ENCODE data around the gene GNAS-AS1. TPM values are rescaled to one million over a fixed set of nuclear protein-coding genes. Genes with fewer than 3 reads are reported as not detected.

Gene GNAS-AS1
- total and polyA plus RNA-seq, 3 experiments from 2014 or later: 0.55 to 0.68 TPM; not detected in 1

DNA sequence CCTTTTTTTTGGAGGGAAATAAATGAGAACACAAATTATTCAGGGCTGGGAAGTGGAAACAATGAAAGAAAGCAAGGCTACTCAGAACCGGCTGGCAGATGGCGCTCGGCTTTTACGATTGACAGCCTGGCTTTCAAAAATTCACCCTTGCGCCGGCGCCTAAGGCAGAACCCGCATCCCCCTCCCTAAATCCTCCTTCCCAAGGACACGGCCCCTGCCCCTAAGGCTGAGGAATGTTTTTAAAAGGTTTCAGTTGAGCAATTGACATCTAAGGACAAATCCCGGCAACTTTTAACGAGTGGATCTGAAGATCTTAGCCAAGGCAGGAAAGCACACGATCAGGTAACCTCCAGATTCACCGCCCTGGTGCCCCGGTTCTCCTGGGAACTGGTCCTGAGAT, 18.1 kb upstream of the GNAS-AS1 start:
- H3K4me1 ChIP-seq (ENCODE audit: insufficient read depth, low read length): no peaks in the 10 kb centered on the region
- ChIA-PET POLR2A (no interaction called here), CTCF (no interaction called here)
- no peak for DNase-seq
- H3K9me3 Mint-ChIP-seq: no peaks in the 10 kb centered on the region
- peaks cover 1 to 9% (median 3%) of the 10 kb centered on the region in 3 donors for H3K4me1 Mint-ChIP-seq
- H3K27me3 ChIP-seq (ENCODE audit: insufficient read depth, low read length, poor library complexity, severe bottlenecking): no peaks in the 10 kb centered on the region
- no peaks in the 10 kb centered on the region for H3K36me3 Mint-ChIP-seq
- H3K27me3 Mint-ChIP-seq: peaks cover 0 to 7% of the 10 kb centered on the region in 2 donors
- no peak overlapping the region for H3K27ac ChIP-seq (ENCODE audit: low read depth, low read length)
- H3K4me3 Mint-ChIP-seq: no peak overlapping the region
- no peak overlapping the region for H3K4me3 ChIP-seq (ENCODE audit: low read length)
- H3K9me3 ChIP-seq (ENCODE audit: low read length): no peaks in the 10 kb centered on the region
- H3K36me3 ChIP-seq (ENCODE audit: insufficient read depth, low read length): no peaks in the 10 kb centered on the region
- H3K27ac Mint-ChIP-seq: no peak overlapping the region

DNA sequence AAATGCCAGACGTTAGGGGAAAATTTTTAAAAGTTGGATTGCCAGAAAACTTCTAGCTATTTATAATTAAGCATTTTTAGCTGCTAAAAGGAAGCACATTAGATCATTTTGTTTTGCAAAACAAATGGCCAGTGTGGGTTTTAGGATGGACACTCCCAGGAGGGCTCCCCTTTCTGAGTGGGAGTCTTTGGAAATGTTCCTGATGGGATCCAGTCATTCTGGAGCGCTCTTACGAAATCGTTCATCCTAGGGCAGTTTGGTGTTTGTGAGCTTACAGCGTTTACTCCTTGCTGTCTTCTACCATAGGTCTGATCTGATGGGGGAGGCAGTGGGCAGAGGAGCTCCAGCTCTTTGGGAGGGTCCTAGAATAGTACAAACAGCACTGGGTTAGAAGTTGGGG, 16.5 kb upstream of the GNAS-AS1 start:
- Histone ChIP-seq H3K36me3 (ENCODE audit: insufficient read depth, low read length) (no peaks in the 10 kb centered on the region), H3K4me1 (ENCODE audit: insufficient read depth, low read length) (no peaks in the 10 kb centered on the region), H3K4me3 (ENCODE audit: low read length) (no peak overlapping the region), H3K9me3 (ENCODE audit: low read length) (no peaks in the 10 kb centered on the region), H3K27me3 (ENCODE audit: insufficient read depth, low read length, poor library complexity, severe bottlenecking) (no peaks in the 10 kb centered on the region), H3K27ac (ENCODE audit: low read depth, low read length) (no peak overlapping the region)
- DNase-seq: no peak
- Mint-ChIP-seq H3K9me3 (no peaks in the 10 kb centered on the region), H3K4me1 (peaks cover 1 to 9% (median 3%) of the 10 kb centered on the region in 3 donors), H3K27me3 (peaks cover 2 to 23% of the 10 kb centered on the region in 2 donors), H3K4me3 (no peak overlapping the region), H3K27ac (no peak overlapping the region), H3K36me3 (no peaks in the 10 kb centered on the region)
- POLR2A ChIA-PET: no interaction called here
- CTCF ChIA-PET: interaction anchor here (0.7 to 1.9 kb wide), 5 partner anchors 62 to 629 kb away, joined by 3 to 5 read pairs (median 3); no protein-coding TSS in a partner anchor

DNA sequence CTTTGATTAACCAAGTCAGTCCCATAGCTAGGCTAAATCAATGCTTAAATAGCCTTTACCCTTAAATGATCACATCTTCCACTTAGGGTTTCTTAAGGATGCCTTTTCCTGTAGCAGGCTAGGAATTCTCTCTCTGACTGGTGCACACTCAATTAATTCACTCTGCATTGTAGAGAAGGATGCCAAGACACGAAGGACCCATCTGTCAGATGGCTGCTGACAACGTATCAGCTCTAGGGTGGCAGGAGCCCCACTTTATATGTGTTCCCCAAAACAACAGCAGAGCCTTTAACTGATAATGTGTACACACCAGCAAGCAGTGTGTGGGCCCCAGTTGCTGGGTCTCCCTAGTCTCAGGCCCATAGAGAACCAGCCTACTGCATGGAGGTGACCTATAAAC, 15.1 kb upstream of the GNAS-AS1 start:
- ChIA-PET CTCF (interaction anchor here (0.9 to 1.2 kb wide), 3 partner anchors 37 to 630 kb away, joined by 3 to 4 read pairs (median 3); no protein-coding TSS in a partner anchor), POLR2A (no interaction called here)

DNA sequence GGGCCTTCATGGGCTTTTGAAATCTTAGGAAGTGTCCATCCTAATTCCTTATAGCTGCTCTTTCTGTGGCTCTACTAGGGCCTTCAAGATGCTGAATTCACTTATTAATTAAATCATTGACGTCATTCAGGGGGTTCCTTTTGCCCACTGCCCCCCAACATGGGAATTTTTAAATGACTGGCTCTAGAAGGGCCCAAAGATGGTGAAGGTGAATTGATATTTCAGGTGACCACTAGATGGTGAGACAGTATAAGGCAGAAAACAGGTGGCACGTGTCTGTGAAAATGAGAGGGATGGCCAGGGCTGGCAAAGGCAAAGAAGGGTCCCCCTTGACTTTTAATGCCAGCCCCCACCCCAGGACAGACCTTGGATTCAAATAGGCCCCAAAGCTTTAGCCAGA, 13.6 kb upstream of the GNAS-AS1 start:
- Mint-ChIP-seq H3K27ac (no peak overlapping the region), H3K36me3 (no peaks in the 10 kb centered on the region), H3K4me3 (no peak overlapping the region), H3K4me1 (no peaks in the 10 kb centered on the region), H3K9me3 (no peaks in the 10 kb centered on the region), H3K27me3 (peaks cover 4 to 35% of the 10 kb centered on the region in 2 donors)
- H3K27me3 ChIP-seq (ENCODE audit: insufficient read depth, low read length, poor library complexity, severe bottlenecking): no peaks in the 10 kb centered on the region
- no peak overlapping the region for H3K4me3 ChIP-seq (ENCODE audit: low read length)
- no peak overlapping the region for H3K27ac ChIP-seq (ENCODE audit: low read depth, low read length)
- ChIA-PET POLR2A (no interaction called here), CTCF (interaction anchor here (0.7 to 1.2 kb wide), 3 partner anchors 224 to 540 kb away, joined by 3 to 4 read pairs (median 4); no protein-coding TSS in a partner anchor)
- H3K4me1 ChIP-seq (ENCODE audit: insufficient read depth, low read length): no peaks in the 10 kb centered on the region
- no peaks in the 10 kb centered on the region for H3K9me3 ChIP-seq (ENCODE audit: low read length)
- no peaks in the 10 kb centered on the region for H3K36me3 ChIP-seq (ENCODE audit: insufficient read depth, low read length)
- no peak for DNase-seq

More for the DNA sequence above, 15.1 kb upstream of the GNAS-AS1 start:
- Mint-ChIP-seq H3K9me3 (no peaks in the 10 kb centered on the region), H3K27me3 (peaks cover 4 to 27% of the 10 kb centered on the region in 2 donors), H3K4me1 (peaks cover 1 to 7% (median 3%) of the 10 kb centered on the region in 3 donors), H3K27ac (no peak overlapping the region), H3K4me3 (no peak overlapping the region), H3K36me3 (no peaks in the 10 kb centered on the region)
- no peak overlapping the region for H3K4me3 ChIP-seq (ENCODE audit: low read length)
- H3K27me3 ChIP-seq (ENCODE audit: insufficient read depth, low read length, poor library complexity, severe bottlenecking): no peaks in the 10 kb centered on the region
- DNase-seq: no peak
- H3K4me1 ChIP-seq (ENCODE audit: insufficient read depth, low read length): no peaks in the 10 kb centered on the region
- no peaks in the 10 kb centered on the region for H3K9me3 ChIP-seq (ENCODE audit: low read length)
- H3K27ac ChIP-seq (ENCODE audit: low read depth, low read length): no peak overlapping the region
- H3K36me3 ChIP-seq (ENCODE audit: insufficient read depth, low read length): no peaks in the 10 kb centered on the region

DNA sequence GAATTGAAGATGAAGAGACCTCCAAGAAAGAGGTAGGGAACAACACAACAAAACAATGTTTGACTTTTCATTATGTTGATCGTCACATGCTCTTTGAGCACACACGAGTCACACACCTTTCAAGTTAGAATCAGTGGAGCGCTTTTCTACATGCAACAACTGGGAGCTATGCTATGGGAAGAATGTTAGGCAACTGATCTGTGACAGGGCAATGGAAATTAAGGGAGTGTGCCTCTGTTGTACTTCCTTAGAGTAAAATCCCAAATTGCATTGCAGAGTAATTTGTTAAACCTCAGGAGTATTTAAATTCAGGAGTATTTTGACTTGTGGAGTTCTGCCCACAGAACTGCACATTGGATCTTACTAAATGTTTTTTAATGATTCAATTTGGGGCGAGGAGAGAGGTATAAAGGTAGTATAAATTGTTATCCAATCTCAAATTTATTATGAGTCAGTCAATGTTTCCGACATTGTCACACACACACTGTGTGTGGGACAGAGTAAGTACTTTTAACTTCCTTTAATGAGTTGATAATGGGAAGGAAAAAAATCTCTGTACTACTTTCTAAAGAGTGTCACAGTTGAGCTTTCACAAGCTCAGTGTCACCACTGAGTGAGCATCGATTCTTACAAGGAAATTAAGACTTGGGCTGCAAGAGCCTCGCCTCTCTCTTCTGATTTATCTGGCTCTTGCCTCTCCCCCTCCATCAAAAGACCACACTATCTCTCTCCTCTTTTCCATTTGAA, 12.5 kb upstream of the GNAS-AS1 start:
- ChIA-PET POLR2A (no interaction called here), CTCF (interaction anchor here (1.4 kb wide), 2 partner anchors 532 to 541 kb away, joined by 3 to 4 read pairs; no protein-coding TSS in a partner anchor)
- no peaks in the 10 kb centered on the region for H3K36me3 ChIP-seq (ENCODE audit: insufficient read depth, low read length)
- Mint-ChIP-seq H3K4me3 (no peak overlapping the region), H3K4me1 (no peaks in the 10 kb centered on the region), H3K9me3 (no peaks in the 10 kb centered on the region), H3K36me3 (no peaks in the 10 kb centered on the region), H3K27ac (no peak overlapping the region), H3K27me3 (peaks cover 7 to 42% of the 10 kb centered on the region in 2 donors)
- H3K9me3 ChIP-seq (ENCODE audit: low read length): no peaks in the 10 kb centered on the region
- no peak overlapping the region for H3K27ac ChIP-seq (ENCODE audit: low read depth, low read length)
- H3K4me3 ChIP-seq (ENCODE audit: low read length): no peak overlapping the region
- DNase-seq: no peak
- H3K27me3 ChIP-seq (ENCODE audit: insufficient read depth, low read length, poor library complexity, severe bottlenecking): no peaks in the 10 kb centered on the region
- no peaks in the 10 kb centered on the region for H3K4me1 ChIP-seq (ENCODE audit: insufficient read depth, low read length)

DNA sequence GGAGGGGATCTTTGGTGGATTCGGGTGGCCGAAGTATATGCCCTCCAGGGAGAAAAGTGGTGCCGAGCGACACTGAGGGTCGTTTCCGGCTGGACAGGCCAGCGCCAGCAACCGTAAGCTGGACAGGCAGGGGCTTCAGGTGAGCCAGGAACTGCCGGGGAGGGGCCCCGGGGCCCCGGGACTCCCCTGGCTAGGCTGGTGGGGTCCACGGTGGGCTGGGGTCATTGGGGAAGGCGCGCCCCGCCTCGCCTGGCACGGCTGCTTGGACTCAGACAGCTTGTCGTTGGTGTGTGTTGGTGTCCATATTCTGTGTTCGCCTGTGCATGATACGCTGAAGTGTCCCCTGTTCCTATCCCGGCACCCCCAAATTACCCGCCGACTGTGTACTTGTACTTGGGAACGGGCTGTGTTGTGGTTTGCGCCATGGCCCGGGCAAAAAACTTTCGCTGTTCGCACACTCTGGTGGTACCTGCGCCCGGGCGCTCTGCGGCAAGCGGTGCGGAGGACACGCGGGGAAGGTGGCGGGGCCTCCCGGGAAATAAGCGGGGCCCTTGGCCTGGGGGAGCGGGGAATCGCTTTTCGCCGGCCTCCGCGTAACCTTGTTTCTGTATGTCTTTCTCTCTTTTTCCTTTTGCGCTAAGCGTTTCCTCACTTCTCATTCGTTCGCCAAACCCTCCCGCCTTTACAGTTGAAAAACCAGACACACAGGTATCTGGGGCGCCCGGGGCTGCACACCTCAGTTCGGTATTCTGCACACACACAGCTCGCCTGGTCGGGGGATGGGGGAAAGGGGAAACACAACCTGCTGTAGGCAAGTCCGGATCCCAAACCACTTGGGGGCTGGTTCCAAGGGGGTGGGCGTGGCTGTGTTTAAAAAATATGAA, 5.0 kb upstream of the GNAS-AS1 start:
- H3K36me3 ChIP-seq (ENCODE audit: insufficient read depth, low read length): no peaks in the 10 kb centered on the region

DNA sequence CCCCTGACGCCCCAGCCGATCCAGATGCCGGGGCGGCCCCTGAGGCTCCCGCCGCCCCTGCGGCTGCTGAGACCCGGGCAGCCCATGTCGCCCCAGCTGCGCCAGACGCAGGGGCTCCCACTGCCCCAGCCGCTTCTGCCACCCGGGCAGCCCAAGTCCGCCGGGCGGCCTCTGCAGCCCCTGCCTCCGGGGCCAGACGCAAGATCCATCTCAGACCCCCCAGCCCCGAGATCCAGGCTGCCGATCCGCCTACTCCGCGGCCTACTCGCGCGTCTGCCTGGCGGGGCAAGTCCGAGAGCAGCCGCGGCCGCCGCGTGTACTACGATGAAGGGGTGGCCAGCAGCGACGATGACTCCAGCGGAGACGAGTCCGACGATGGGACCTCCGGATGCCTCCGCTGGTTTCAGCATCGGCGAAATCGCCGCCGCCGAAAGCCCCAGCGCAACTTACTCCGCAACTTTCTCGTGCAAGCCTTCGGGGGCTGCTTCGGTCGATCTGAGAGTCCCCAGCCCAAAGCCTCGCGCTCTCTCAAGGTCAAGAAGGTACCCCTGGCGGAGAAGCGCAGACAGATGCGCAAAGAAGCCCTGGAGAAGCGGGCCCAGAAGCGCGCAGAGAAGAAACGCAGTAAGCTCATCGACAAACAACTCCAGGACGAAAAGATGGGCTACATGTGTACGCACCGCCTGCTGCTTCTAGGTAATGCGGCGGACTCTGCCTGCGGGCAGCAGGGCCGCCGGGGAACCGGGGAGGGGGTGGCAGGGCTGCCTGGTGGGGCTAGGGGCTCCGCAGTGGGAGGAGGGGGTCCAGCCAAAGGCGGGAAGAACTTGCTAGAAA, 4.2 kb upstream of the GNAS-AS1 start:
- H3K9me3 Mint-ChIP-seq: no peaks in the 10 kb centered on the region
- no peak for DNase-seq
- H3K27ac Mint-ChIP-seq: peak overlapping the region in 1 of 8 donors; percentile 54
- peaks cover 19% of the 10 kb centered on the region for H3K27me3 ChIP-seq (ENCODE audit: insufficient read depth, low read length, poor library complexity, severe bottlenecking)
- H3K27ac ChIP-seq (ENCODE audit: low read depth, low read length): no peak overlapping the region
- ChIA-PET CTCF (no interaction called here), POLR2A (interaction anchor here (0.8 kb wide), 1 partner anchor 34 kb away, joined by 4 read pairs; no protein-coding TSS in a partner anchor)
- peaks cover 9% of the 10 kb centered on the region for H3K4me1 ChIP-seq (ENCODE audit: insufficient read depth, low read length)
- H3K4me3 Mint-ChIP-seq: peak overlapping the region in 6 of 7 donors; percentile 44 to 56 (median 51)
- no peaks in the 10 kb centered on the region for H3K36me3 ChIP-seq (ENCODE audit: insufficient read depth, low read length)
- H3K4me1 Mint-ChIP-seq: peaks cover 10 to 34% (median 24%) of the 10 kb centered on the region in 3 donors
- H3K4me3 ChIP-seq (ENCODE audit: low read length): no peak overlapping the region
- H3K27me3 Mint-ChIP-seq: peaks cover 25 to 58% of the 10 kb centered on the region in 2 donors
- no peaks in the 10 kb centered on the region for H3K9me3 ChIP-seq (ENCODE audit: low read length)
- H3K36me3 Mint-ChIP-seq: no peaks in the 10 kb centered on the region

More for the DNA sequence above, 5.0 kb upstream of the GNAS-AS1 start:
- POLR2A ChIA-PET: interaction anchor here (0.8 kb wide), 1 partner anchor 33 kb away, joined by 4 read pairs; no protein-coding TSS in a partner anchor
- Mint-ChIP-seq H3K27ac (no peak overlapping the region), H3K27me3 (peaks cover 21 to 61% of the 10 kb centered on the region in 2 donors), H3K4me1 (peaks cover 9 to 31% (median 21%) of the 10 kb centered on the region in 3 donors), H3K36me3 (no peaks in the 10 kb centered on the region), H3K9me3 (no peaks in the 10 kb centered on the region), H3K4me3 (peak overlapping the region in 6 of 7 donors; percentile 19 to 51 (median 44))
- Histone ChIP-seq H3K27me3 (ENCODE audit: insufficient read depth, low read length, poor library complexity, severe bottlenecking) (peaks cover 15% of the 10 kb centered on the region), H3K4me1 (ENCODE audit: insufficient read depth, low read length) (peaks cover 9% of the 10 kb centered on the region), H3K9me3 (ENCODE audit: low read length) (no peaks in the 10 kb centered on the region), H3K4me3 (ENCODE audit: low read length) (no peak overlapping the region), H3K27ac (ENCODE audit: low read depth, low read length) (no peak overlapping the region)
- DNase-seq: no peak
- CTCF ChIA-PET: no interaction called here
